ENCODE results near the gene AKAP1.
A peak's percentile ranks its signal among the peaks of the same experiment; 100 is the strongest.

- peak; percentile 92 for TF ChIP-seq MAX (IDR thresholded peaks at IDR 0.05; ENCODE audit: low read depth, low read length)
- no peak for TF ChIP-seq CTCF (IDR thresholded peaks at IDR 0.05; ENCODE audit: low read depth, low read length)
These were observed at the start of gene AKAP1 for GRCh38 chr17:57084802-57085447.

All from NB4 (cell line).